ENCODE data around the gene SCAF8.

GRCh38 chr6:154768280-154768679 is 35.1 kb downstream of the SCAF8 start:
- TF ChIP-seq CTCF (IDR thresholded peaks at IDR 0.05) (no peak), MEF2A (IDR thresholded peaks at IDR 0.05; ENCODE audit: borderline replicate concordance, low read depth) (no peak), EZH2phosphoT487 (IDR thresholded peaks at IDR 0.05; ENCODE audit: borderline replicate concordance, low read depth) (no peak), SMC3 (IDR thresholded peaks at IDR 0.05; ENCODE audit: low read depth, low read length) (no peak), TAF1 (IDR thresholded peaks at IDR 0.05; ENCODE audit: borderline replicate concordance, low read depth, low read length) (no peak), POLR2AphosphoS5 (IDR thresholded peaks at IDR 0.05; ENCODE audit: low read depth, low read length) (no peak), YY1 (IDR thresholded peaks at IDR 0.05; ENCODE audit: low read depth) (no peak), FOXJ3 (CRISPR knock-in tag; IDR thresholded peaks at IDR 0.05) (no peak), RFX5 (IDR thresholded peaks at IDR 0.05; ENCODE audit: low read length) (no peak), GATA2 (CRISPR knock-in tag; IDR thresholded peaks at IDR 0.05) (no peak), MAX (IDR thresholded peaks at IDR 0.05; ENCODE audit: low read depth) (no peak)
- TF ChIP-seq, protein P1, sequence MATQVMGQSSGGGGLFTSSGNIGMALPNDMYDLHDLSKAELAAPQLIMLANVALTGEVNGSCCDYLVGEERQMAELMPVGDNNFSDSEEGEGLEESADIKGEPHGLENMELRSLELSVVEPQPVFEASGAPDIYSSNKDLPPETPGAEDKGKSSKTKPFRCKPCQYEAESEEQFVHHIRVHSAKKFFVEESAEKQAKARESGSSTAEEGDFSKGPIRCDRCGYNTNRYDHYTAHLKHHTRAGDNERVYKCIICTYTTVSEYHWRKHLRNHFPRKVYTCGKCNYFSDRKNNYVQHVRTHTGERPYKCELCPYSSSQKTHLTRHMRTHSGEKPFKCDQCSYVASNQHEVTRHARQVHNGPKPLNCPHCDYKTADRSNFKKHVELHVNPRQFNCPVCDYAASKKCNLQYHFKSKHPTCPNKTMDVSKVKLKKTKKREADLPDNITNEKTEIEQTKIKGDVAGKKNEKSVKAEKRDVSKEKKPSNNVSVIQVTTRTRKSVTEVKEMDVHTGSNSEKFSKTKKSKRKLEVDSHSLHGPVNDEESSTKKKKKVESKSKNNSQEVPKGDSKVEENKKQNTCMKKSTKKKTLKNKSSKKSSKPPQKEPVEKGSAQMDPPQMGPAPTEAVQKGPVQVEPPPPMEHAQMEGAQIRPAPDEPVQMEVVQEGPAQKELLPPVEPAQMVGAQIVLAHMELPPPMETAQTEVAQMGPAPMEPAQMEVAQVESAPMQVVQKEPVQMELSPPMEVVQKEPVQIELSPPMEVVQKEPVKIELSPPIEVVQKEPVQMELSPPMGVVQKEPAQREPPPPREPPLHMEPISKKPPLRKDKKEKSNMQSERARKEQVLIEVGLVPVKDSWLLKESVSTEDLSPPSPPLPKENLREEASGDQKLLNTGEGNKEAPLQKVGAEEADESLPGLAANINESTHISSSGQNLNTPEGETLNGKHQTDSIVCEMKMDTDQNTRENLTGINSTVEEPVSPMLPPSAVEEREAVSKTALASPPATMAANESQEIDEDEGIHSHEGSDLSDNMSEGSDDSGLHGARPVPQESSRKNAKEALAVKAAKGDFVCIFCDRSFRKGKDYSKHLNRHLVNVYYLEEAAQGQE (IDR thresholded peaks at IDR 0.05; ENCODE audit: low read depth, low read length): no peak
- TF ChIP-seq, protein P2, sequence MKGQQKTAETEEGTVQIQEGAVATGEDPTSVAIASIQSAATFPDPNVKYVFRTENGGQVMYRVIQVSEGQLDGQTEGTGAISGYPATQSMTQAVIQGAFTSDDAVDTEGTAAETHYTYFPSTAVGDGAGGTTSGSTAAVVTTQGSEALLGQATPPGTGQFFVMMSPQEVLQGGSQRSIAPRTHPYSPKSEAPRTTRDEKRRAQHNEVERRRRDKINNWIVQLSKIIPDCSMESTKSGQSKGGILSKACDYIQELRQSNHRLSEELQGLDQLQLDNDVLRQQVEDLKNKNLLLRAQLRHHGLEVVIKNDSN (IDR thresholded peaks at IDR 0.05; ENCODE audit: borderline replicate concordance, low read depth): no peak
- TF ChIP-seq, protein P3, sequence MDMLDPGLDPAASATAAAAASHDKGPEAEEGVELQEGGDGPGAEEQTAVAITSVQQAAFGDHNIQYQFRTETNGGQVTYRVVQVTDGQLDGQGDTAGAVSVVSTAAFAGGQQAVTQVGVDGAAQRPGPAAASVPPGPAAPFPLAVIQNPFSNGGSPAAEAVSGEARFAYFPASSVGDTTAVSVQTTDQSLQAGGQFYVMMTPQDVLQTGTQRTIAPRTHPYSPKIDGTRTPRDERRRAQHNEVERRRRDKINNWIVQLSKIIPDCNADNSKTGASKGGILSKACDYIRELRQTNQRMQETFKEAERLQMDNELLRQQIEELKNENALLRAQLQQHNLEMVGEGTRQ (IDR thresholded peaks at IDR 0.05; ENCODE audit: borderline replicate concordance, low read depth, low read length): no peak

All from SK-N-SH (cell line).